Stimulated activated CD4-positive, alpha-beta T cell treated with anti-CD3 and anti-CD28 coated beads, Interleukin-12 subunit alpha, Interleukin-12 subunit beta, amount 100 ng/mL, for 4 hours (primary cell): ENCODE results near the gene USP2.

Experiments
- DNase-seq: peaks from one replicate; pipeline ENCODE4 v3.0.0-alpha.2; 2020

Gene USP2

DNA sequence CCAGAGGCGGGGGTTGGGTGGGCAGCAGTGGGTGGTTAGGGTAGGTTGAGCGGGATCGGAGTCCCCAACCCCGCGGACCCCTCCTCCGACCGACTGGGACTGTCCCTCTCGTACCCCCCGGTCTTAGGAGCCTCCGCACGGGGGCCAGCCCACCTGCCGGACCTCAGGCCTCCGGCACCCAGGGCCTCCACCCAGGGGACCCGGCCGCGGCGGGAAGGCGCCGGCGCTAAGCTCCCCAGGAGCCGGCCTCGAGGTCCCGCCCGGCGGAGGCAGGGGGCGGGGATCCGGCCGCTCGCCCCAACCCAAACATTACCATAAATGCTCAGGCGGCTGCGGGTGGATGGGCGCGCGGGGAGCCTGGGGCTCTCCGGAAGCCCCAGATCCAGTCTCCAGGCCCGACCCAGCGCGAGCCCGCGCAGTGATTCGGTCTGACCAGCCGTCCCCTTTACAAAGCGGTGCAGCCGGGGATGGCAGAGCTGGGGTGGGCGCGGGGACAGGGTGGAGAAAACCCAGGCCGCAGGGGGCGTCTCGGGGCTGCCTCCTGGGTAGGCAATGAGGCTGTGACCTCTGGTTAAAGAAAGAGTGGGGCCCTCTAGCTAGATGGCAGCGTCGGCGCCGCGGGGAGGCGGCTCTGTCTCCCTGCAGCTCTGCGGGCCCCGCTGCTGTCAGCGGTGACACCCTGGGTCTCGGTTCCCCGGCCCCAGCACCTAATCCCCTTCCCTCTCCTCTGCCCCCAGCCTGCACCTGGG is 60.5 kb downstream of the USP2 start:
- DNase-seq, result peak; percentile 40

DNA sequence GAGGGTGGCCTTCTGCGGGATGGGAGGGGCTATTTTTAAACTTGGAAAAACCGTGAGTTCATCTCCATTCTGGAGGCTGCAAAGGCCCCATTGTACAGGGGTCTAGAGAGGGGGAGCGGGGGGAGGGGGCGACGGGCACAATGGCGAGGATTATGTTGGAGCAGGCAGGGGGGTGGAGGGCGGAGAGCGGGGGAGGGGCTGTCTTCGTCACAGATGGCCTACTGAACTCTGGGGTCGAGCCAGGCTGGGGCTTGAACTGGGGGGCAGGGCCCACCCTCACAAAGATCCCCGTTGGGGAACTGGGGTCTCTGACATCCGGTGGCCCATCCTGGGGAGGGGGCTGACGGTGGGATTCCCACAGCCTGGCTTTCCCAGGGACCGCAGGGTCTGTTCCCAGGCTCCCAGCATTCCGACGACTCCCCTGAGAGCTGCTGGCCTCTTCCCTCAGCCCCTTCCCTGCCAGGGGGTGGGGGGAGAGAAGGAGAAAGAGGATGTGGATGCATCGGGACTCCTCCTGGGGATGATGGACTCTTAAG is 61.2 kb downstream of the USP2 start:
- DNase-seq, result no peak

DNA sequence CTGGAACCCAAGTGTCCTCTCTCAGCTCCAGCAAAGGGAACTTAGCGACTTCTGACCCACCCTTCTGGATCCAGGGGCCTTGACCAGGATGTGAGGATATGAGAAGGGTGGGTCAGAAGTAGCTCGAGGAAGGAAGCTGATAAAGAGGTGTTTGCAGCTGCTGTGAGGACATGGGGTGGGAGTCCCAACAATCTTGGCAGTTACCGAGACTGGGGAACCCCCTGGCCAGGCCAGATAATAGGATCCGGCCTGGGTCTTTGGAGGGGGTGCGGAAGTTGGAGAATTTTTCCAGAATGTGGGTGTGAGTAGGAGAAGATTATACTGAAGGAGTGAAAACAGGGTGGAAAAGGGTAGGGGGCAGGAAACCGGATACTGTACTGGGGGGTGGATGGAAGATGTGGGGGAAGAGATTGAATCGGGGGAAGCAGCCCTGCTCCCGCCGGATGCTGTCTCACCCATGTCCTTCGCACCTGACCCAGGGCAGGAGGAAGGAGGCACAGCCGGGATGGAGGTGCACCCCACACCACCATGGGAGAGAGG is 61.7 kb downstream of the USP2 start:
- DNase-seq, result no peak

DNA sequence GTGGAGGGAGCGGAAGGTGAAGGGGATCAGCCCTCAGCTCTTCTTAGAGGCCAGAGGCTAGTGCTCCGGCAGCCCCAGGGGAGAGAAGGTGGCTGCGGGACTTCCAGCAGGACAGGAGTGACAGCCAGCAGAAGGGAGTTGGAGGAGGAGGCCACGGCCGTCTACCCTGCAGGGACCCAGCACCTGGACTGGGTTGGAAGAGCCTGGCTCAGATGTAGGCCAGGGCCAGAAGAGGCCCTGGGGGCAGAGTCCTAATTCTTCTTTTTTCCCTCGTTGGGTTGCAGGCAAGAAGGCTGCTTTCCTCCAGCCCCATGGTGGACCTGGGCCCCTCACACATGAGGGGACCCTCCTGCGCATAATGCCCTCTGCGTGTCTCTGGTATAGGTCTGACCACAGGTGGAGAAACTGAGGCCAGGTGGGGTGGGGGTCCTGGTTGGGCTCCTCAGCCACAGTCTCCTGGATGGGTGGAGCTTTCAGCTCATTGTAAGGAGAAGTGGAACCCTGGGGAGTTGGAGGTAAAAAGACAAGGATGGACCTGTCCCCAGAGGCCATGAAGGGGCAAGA is 62.3 kb downstream of the USP2 start:
- DNase-seq, result no peak

DNA sequence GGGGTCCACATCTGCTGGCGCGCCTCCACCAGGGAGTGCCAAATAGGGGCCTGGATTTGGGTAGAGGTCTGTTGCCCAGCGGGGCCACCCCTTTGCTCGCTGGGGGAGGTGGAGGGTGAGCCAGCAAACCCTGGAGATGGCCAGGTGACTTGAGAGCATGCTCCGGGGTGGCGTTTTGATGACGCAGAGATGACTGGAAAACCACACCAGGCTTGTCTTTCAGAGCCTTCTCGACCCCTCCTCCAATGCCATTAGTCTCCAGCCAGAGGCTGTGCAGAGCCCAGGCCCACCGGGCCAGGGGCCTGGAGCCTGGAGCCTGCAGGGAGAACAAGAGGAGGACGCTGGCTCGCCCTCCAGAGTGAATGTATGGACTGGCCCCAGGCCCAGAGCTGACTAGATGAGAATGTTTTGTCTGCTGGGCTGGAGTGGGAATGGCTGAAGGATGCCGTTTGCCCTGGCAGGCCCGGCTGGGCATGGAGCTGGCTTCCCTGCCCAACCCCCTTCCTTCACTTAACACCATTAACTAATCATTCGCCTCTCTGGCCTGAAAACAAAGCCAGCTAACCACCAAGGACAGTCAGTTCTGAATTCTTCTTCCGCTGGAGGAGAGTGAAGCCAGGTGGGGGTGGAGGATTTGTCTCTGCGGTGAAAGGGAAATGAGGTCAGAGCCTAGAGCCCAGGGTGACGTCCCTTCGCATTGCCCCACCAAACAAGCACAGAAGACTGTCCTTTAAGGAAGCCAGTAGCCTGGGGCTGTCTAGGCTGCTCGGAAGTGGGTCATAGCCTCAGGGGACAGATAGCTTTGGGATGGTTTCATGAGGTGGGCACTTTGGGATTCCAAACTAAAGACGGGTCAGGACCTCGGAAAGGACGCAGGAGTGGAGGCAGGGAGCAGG is 63.0 kb downstream of the USP2 start:
- no peak for DNase-seq

DNA sequence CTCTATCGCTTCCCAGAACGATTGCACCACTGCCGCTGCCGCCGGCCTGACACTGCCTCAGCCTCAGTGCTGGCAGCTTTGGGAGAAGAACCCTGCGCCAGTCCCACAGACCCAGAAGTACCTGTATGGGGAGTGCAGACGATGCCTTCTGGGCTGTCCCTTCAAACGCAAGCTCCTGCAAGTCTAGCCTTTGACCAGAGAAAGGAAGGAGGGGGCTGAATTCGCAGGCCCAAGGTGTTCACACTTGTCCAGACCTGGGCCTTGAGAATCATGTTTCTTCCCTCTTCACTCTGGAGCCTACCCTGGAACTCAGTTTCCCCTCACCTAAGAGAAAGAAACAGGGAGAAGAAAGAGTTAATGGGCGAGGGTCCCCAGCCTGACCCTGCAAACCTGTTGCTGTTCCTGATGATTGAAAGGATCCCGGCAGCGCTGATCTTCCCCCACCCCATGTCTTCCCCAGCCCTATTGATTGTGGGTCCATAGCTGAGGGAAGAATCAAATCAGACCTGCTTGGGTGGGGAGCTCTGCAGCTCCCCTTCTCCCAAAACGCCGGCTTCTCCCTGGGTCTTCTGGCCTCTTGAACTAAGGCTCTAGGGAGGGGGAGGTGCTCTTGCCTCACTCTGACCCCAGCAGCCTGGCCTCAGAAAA is 63.8 kb downstream of the USP2 start:
- no peak for DNase-seq

DNA sequence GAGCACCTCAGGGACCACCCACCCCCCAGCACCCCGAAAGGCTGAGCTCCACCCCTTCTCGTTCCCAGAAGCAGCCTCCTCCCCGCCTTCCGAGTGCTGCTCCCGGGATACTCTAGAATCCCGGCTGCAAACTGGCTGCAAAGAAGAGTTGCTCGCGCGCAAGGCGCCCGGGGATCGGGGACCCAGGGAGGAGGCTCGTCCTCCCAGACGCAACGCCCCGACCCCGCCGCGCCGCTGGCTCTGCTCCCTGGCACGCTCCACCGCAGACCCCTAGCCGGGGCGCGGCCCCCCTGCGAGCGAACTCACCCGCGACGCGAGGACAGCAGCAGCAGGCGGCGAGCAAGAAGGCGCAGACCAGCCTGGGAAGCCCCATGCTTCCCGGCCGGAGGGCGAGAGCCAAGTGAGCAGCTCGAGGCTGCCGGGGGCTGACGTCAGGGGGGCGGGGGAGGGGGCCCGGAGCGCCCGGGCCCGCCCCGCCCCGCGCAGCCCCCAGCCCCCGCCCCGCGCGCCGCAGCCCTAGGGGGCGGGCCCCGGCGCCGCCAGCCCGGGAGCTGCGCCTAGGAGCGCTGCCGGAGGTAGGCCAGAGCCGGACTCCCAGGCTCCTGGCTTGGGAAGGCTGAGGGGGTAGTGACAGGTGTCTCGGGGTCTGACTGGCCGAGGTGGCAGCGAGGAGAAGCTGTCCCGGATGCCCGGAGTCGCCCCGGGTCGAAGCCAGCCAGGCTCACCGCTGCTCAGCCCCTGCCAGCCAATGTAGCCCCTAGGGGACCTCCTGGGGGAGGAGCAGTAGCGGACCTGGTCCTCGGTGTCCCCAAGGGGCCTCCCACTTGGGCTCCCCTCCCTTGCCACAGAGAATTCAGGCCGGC is 64.5 kb downstream of the USP2 start, which contains the start of gene MCAM:
Gene MCAM, minus strand, starts transcription at position 402 of the 863 bp plus-strand sequence. Its CDS starts 29 bp downstream, at position 373.
- no peak for DNase-seq

DNA sequence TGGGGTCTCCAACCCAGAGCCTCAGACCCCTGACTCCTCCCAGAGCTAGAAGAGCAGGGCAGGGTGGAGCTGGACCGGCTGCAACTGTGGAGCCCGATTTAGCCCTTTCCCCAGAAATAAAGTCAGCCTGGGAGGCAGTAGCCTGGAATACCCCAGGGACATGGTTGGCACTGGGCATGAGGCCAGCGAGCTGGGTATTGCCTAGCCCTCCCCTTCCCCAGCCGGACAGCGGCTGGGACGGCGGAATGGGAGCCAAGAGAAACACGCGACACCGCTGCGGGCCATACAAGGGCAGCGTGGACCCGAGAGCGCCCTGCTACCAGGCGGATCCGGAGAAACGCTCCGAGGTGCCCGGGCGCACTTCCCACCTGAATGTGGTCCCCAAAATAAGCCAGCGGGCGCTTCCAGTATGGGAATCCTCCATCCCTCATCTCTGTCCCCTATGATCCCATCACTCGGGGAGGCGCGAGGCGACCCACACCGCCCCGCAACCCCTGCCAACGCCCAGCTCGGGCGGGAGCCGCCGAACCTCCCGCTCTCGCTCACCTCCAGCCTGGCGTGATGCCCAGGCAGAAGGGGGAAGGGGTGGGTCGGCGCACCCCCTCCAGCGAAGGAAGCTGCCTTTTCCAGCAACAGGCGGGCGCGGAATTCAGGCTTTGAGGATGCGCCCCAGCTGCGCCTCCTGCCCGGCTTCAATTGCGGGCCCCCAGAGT is 65.3 kb downstream of the USP2 start:
- no peak for DNase-seq

DNA sequence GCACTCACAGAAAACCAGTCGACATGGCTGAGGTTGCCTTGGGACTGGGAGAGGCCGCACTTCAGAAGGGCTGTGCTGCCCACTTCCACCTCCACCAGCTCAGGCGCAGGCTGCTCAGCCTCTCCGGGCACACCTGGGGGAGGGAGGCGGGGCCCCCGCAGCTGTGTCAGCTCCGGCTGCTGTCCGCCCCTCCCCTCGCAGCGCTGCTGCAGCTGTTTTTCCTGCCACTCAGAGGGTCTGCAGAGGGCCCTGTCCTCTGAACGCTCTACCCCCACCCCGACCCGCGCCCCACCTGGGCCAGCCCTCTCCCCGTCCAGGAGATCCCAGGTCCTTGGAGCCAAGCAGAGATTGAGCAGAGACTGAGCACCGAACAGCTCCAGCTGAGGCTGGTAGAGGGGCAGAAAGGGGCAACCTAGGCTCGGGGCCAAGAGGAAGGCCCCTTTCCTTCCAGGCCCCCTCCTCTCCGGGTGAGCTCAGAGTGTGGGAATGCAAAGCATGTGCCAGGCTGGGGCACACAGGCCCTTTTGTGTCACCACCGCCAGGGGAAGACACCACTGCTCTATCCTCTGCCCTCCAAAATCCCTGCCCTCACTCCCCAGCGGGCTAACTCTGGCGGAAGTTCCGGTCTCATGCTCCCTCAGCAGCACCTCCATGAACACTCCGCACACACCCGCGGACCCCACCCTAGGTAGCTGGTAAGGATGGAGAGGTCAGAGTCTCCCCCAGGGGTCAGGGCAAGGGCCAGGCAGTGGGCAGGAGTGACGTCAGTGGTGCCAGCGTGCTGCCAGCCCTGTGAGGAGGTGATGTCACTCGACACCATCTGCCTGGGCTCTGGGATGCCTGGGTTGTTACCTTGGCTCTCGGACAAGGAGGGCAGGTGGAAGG is 66.1 kb downstream of the USP2 start:
- DNase-seq, result peak; percentile 50

DNA sequence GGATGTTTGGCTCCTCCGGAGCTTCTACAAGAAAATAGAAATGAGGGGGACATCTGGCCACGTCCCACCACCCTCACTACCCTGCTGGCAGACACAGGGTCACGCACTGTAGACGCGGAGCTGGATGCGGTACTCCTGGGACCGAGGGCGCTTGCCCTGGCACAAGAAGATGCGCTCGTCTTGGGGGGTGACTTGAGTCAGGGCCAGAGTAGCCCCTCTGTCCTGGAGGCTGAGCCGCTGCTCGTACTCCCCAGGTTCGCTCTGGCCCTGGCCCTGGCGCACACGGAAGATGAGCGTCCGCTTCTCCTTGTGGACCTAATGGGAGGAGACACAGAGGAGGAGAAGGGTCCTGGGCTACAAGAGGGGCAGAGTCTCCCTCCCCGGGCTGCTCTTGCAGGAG is 66.8 kb downstream of the USP2 start:
- DNase-seq, result no peak

DNA sequence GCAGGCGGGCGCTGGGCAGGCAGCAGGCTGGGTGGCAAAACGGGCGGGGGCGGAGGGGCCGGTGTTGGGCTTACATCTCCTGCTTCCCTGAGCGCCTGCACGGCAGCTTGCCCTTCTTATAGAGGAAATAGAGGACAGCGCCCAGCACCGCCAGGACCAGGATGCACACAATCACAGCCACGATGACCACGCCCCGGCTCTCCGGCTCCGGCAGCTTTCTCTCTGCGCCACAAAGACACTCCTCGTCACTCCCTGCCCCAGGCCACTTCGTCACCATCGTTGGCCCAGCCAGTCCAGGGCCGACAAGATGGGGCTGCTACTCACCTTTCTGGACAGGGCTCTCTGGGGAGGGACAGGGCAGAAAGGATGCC is 70.8 kb downstream of the USP2 start:
- no peak for DNase-seq

DNA sequence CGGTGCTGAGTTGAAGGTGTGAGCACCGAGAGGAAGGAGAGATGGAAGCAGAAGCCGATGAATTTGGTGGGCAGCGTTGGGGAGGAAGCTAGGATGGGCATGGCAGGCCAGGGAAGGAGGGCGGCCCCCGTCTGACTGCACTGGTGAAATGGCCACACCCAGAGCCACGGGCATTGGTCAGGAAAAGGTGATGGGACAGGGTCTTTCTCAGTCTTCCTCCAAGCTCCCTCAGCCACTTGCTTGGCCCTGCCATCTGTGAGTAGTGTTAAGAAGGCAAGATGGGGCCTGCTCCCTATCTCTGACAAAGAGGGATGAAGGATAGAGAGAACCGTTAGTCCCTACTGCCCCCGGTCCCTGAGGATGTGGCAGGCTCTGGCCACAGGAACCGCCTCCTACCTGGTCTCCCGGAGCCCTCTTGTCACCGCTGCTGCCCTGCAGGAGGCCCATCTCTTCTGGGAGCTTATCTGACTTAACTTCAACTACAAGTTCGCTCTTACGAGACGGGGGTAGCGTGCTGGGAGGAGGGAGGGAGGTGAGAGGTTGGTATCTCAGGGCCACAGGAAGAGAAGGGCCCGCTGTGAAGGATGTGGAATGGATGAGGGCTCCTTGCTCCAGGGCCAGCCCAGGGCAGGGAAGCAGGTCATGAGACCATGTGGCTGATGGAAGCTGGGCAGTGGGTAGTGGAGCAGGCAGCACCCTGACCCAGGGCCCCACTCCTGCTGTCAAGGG is 71.4 kb downstream of the USP2 start:
- no peak for DNase-seq

DNA sequence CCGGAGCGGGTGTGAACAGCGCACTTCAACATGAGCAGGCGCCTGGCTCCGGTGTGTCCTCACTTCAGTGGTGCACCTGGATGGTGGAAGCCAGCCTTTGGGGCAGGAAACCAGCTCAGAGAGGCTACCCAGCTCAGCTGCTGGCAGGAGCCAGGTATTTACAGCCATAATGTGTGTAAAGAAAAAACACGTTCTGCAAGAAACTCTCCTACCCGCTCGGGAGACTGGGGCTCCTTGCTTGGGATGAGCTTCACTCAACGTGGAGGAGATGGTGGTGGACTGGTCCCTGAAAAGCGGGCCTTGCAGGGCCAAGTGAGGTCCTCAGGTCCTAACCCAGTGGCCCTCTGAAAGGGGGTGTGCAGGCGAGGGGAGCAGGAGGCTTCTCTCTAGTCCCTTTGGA is 72.1 kb downstream of the USP2 start:
- DNase-seq, result no peak

DNA sequence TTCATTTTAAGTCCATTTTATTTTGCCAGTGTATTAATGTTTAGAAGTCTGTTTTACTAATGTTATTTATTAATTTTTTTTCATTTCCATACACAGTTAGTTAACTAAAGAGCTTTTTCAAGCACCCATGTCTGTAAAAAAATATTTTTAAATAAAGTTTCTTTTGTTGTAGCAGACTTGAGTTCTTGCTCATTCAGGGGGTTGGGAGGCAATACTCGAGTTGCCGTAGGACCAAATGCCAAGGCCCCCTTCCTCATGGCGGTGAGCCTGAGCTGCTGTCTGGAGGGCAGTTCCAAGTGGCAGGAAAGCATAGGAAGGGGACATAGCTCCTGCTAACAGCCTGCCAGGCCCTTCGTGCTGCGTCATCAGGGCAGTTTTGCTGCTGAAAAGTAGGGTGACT is 73.5 kb downstream of the USP2 start:
- DNase-seq, result no peak

DNA sequence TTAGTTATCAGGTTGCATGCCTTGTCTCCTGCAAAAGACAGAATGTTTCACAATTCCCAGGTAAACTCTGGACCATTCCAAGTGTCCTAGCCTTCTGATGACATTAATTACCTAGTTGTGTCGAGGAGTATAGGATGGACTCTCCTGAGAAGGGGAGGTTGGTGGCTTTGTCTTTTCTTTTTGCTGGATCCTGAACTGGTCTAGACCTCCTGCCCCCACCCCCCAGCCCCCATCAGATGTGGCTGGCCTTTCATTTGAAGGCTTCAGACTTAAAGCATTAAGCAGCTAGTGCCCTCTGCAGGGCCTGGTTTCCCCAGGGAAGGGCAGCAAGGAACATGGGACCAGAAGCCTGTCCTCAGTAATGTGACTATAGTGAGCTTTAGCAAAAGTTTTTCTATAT is 74.3 kb downstream of the USP2 start:
- DNase-seq, result no peak

DNA sequence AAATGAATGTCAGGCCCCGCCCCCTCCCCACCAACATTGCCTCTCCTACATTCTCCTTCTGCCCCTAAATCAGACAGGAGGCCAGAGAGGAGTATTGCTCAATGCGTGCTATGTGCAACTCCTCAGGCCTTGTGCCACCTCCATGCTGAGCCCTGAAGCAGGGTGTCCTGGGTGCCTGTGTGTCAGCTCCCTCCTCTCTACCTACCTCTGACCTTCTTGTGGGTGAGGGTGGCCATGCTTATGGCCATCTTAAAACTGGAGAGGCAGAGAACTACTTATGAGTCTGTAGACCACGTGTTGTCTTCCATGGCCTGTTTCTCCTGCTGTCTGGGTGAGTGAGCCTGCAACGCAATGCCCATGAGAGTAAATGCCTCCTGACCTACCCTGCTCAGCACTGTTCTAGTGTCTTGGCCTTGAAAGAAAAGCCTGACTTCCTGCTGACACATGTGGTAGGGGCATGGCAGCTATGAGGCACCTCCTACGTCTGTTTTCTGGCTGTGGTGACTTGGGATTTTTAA is 75.1 kb downstream of the USP2 start:
- DNase-seq, result no peak

DNA sequence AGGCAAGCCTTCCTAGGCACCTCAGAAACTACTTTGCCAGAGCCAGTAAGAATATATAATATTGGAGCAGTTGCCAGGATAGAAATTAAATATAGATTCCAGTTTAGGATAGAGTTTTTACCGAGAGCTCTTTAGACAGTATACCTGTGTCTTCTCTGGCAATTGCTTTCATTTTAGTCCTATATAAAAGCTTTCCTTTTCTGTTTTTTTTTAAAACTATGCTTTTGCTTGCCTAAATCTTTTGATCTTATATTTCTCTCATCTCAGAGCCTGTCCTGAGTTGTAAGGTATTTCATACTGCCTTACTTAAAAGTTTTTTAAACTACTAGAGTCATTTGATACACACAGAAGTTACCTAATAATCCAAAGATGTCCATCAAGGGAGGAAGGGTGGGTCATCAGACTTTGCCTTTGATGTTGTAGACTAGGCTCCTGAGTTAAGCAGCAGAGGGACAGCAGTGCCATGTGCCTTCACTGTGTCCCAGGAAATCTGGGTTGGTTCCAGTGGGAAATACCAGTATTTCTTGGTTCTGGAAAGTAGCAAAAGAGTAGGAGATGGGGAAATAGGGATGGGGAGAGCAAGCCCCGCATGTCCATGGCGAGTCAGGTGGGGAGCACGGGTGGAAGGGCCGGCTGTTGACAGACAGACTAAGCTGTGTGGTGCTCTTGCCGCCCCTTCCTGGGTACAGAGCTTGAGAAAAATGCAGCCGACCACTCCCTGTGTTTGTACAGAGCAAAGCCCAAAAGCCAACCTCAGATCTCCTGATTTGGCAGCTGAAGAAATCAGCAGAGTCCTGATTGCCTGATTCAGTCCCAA is 75.7 kb downstream of the USP2 start:
- no peak for DNase-seq
